NCI-H69 (cell line): ENCODE data around the gene TPK1.
"Not testable (repeated sequence)": the region's sequence is repeated elsewhere in the genome, so short reads cannot be mapped to it uniquely, and the experiment has no call there.

ENCODE experiments used
- DNase-seq: peaks from one replicate; lab custom pipeline; 2025; lab: John Stamatoyannopoulos, UW

Gene TPK1

GRCh38 chr7:144822223-144822622 is 13.6 kb downstream of the TPK1 start:
- DNase-seq, result peak; percentile 85

DNA sequence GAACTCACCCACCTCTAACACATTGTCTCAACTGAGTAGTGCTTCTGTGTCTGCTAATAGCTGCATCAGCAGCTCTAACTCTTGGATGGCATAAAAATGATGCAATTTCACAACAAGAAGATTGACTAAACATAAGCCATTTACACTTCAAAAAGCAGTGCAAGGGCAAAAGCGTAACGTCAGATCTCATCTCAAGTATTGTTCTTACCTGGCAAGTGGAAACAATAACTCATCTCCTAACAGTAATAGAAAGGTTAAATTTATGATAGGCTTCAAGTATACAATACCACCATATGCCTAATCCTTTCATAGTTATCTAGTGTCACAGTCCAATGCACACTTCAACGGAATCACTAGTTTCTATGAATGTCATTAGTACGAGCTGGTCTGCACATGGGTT is 14.8 kb downstream of the TPK1 start:
- DNase-seq, result peak; percentile 93

GRCh38 chr7:144820552-144820951 is 15.3 kb downstream of the TPK1 start:
- DNase-seq, result peak; percentile 32

DNA sequence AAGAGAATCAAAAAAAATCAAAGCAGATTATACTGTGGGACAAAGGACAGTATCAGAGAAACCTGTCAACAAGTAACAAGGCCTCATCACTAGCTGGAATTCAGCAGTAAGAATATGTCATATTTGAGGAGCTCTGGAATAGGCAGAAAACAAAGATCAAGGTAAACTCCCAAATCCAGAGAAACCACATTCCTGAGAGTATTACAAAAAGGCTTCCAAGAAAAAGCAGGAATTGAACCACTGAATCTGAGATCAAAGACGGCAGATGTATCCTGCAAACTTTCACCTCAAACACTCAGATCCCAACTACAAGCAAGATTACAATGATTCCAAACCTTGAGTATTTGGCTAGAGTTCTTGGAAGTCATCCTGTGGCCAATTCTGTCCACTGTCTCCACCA is 16.3 kb downstream of the TPK1 start:
- DNase-seq, result no peak

DNA sequence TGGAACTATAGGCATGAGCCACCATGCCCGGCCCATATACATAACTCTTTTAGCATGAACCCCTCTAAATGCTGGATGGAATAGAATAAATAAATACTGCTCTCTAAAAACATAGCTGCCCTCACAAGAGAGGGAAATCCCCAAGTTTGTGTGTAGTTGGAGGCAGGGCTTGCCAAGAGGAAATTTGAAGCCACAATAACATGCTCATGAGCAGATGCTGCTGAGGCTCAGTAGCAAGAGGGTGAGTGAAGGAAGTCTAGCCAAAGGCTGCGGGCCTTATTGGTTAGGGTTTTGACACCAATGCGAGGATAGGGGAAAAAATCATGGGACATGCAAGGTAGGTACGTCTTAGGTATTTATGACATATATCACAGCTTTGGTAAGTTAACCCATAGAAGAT is 17.3 kb downstream of the TPK1 start:
- DNase-seq, result peak; percentile 28

DNA sequence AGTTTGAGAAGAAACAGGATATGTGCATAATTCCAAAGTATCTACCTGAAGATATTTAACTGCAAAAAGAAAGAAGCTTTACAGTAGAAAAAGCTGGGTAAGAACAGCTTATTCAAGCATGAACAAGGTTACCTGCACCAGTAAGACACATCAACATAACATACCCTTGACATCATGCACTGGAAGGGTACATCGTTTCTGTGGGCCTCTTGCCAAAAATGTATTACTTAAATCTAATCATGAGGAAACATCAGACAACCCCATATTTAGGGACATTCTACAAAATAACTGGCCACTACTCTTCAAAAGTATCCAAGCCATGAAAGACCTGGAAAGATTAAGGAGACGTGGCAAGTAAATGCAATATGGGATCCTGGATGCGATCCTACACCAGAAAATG is 18.9 kb downstream of the TPK1 start:
- DNase-seq, result no peak

DNA sequence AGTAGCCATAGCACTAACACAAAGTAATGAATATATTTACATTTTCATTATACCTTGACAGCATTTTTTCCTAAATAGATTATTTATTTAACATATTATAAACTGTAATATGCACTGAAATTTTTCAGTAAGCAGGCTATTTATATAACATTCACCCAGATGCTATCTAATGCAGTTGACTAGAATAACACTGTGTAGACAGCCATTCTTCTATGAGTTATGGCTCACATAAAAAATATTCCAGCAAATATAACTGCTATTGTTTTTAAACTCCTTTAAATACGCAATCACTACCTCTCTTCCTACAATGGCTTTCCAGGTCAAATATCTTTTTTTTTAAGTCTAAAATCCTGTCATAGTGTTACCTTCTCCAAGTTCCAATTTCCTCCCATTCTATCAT is 21.6 kb downstream of the TPK1 start:
- no peak for DNase-seq

- DNase-seq, result peak; percentile 13
Measured at GRCh38 chr7:144812379-144813283, 23.2 kb downstream of the TPK1 start.

DNA sequence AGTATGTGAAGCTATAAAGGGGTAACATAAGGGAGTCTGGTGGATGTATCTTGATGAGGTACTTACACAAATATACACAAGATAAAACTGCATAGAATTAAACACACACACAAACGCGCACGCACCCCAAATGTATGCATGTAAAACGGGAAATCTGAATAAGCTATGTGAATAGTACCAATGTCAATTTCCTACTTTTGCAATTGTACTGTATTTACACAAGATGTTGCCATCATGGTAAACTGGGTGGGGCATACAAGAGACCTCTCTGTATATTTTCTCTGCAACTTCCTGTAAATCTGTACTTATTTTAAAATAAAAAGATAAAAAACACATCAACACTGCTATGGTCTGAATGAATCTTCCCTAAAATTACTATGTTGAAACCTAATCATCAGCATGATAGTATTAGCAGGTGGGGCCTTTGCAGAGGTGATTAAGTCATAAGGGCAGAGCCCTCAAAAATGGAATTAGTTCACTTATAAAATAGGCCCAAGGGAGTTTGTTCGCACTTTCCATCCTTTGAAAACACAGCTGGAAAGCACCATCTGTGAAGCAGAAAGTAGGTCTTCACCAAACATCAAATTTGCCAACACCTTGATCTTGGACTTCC is 30.1 kb downstream of the TPK1 start:
- peak; percentile 22 for DNase-seq

GRCh38 chr7:144800678-144801436 is 35.0 kb downstream of the TPK1 start:
- not testable (repeated sequence) for DNase-seq

- no peak for DNase-seq
Measured at GRCh38 chr7:144796919-144797318, 38.9 kb downstream of the TPK1 start.

DNA sequence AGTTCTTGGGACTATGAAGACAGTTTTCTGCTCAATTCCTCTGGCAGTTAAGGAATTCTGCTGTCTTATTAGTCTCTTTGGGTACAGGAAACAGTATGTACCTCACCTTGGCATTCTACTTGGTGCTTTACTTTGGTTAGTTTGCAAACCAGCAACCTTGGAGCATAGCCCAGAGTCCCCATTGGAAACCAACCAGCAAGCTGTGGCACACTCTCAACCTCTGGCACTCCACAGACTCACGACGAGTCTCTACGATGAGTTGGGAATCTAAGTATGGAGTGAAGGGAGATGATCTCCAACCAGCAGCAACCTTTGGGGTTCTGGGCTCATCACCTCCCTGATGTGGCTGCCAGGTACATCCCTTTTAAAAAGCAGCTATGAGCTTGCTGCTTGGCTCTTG is 43.8 kb downstream of the TPK1 start:
- no peak for DNase-seq

- no peak for DNase-seq
Measured at GRCh38 chr7:144791488-144791887, 44.4 kb downstream of the TPK1 start.

GRCh38 chr7:144787127-144787526 is 48.7 kb downstream of the TPK1 start:
- peak; percentile 51 for DNase-seq

GRCh38 chr7:144786522-144786921 is 49.3 kb downstream of the TPK1 start:
- DNase-seq, result peak; percentile 43

DNA sequence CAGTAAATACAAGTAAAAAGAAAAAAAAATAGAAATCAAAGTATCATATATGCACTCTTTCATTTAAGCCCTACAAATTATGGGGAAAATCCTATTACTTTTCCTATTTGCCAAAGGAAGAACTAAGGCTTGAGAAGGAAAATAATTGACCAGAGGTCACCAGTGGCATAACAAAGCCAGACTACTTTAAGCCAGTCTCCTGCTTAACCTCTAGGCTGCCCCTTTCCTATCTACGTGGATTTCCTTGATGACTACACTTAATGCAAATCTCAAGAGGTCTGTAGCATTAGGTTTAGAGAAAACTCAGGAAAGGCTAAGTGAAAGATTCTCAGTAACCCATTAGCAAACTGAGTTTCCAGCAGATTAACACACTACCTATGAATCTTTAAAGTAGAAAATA is 49.8 kb downstream of the TPK1 start:
- peak; percentile 25 for DNase-seq

GRCh38 chr7:144785521-144785920 is 50.3 kb downstream of the TPK1 start:
- peak; percentile 68 for DNase-seq

- peak; percentile 48 for DNase-seq
Measured at GRCh38 chr7:144784943-144785342, 50.9 kb downstream of the TPK1 start.

DNA sequence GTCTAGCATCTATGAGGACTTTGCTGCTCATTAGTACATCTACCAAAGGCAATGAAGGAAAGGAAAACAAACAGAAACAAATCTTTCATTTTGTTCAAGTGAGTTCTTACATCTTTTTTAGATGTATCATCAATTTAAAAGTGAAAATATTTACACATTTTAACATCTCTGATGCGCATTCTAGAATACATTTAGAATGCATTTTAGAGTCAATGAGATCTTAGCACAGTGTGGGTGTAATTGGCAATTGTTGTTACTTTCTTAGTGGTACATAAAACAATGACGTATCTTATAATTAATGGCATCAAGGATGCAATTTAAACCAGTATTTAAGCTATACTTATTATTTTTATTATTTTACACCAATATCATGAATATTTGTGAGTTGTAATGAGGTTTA is 51.4 kb downstream of the TPK1 start:
- no peak for DNase-seq

DNA sequence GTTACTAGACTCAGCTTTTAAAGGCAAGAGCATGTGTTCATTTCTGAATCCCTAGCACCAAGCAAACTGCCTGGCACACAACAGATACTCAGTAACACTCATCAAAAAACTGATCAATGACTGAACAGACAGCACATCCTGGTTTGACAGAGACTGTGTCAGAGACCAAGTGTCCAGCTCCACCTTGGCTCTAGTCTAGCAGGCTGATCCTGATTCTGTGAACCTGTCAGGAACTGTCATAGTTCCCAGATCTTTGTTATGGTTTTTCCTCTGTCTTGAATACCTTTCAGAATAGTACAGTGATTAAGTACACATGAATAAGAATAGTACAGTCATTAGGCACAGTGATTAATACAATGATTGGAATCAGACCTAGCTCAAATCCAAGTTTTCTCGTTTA is 53.0 kb downstream of the TPK1 start:
- DNase-seq, result no peak

DNA sequence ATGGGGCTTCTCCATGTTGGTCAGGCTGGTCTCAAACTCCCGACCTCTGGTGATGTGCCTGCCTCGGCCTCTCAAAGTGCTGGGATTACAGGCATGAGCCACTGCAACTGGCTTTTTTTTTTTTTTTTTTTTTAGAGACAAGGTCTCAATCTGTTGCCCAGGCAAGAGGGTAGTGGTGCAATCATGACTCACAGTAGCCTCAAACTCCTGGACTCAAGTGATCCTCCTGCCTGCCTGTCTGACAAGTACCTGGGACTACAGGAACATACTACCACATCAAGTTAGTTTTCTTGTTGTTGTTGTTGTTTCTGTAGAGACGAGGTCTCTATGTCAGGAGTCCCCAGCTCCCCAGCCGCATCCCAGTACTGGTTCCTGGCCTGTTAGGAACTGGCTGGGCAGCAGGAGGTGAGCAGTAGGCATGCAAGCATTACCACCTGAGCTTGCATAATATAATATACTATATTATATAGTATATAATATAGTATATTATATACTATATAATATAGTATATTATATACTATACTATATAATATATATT is 55.7 kb downstream of the TPK1 start:
- no peak for DNase-seq

- DNase-seq, result peak; percentile 25
Measured at GRCh38 chr7:144777889-144778288, 58.0 kb downstream of the TPK1 start.
